Breast epithelium (tissue), 3 donors: ENCODE data around the gene KCNN4.

ENCODE experiments used
- CTCF ChIP-seq, 3 donors: fragments of 450-650 bp; IDR thresholded peaks; one replicate each; pipeline ENCODE4 v1.5.1; 2016 to 2017; ENCODE audit warnings: antibody characterized with exemption in 3 of 3, mild to moderate bottlenecking in 3 of 3, moderate library complexity in 3 of 3
- POLR2A ChIP-seq: fragments of 450-650 bp; IDR thresholded peaks from one replicate; pipeline ENCODE4 v1.6.1; 2016; ENCODE audit warnings: antibody characterized with exemption, mild to moderate bottlenecking, moderate library complexity

- no peak for TF ChIP-seq CTCF (IDR thresholded peaks at IDR 0.05)
- no peak for TF ChIP-seq POLR2A
These were observed 28.4 kb downstream of the KCNN4 start for GRCh38 chr19:43752287-43752875.
